ENCODE measurements around the gene MAGIX.

The MAGIX gene

GRCh38 chrX:49198540-49199314 lies 36.2 kb downstream of the MAGIX start:
- H3K4me3 ChIP-seq (ENCODE audit: low read depth, low read length): no peak overlapping the region

GRCh38 chrX:49199315-49199595 lies 36.7 kb downstream of the MAGIX start:
- Histone ChIP-seq H3K4me1 (ENCODE audit: control insufficient read depth, insufficient read depth, low read length) (no peaks in the 10 kb centered on the region), H3K9me3 (ENCODE audit: control insufficient read depth, insufficient read depth, low read depth, low read length) (no peaks in the 10 kb centered on the region), H3K36me3 (ENCODE audit: control insufficient read depth in 2 of 2, insufficient read depth in 1 of 2, low read length in 2 of 2) (no peaks in the 10 kb centered on the region), H3K4me3 (ENCODE audit: low read depth, low read length) (no peak overlapping the region), H3K27ac (ENCODE audit: extremely low read depth, low read depth, low read length) (no peak overlapping the region)
- CTCF ChIA-PET: no interaction called here
- TF ChIP-seq ZNF629 (tag by site-specific recombination; IDR thresholded peaks at IDR 0.05) (0 out of 2 replicates have a peak, but pooled peaks have one; percentile 5), ZNF398 (tag by site-specific recombination; IDR thresholded peaks at IDR 0.05) (peak; percentile 58), ZNF600 (tag by site-specific recombination; IDR thresholded peaks at IDR 0.05) (0 out of 2 replicates have a peak, but pooled peaks have one; percentile 11), ZNF221 (tag by site-specific recombination; IDR thresholded peaks at IDR 0.05; ENCODE audit: borderline replicate concordance) (no peak), ZEB2 (tag by site-specific recombination; IDR thresholded peaks at IDR 0.05) (0 out of 2 replicates have a peak, but pooled peaks have one; percentile 18), ZNF529 (tag by site-specific recombination; IDR thresholded peaks at IDR 0.05; ENCODE audit: insufficient replicate concordance) (no peak), BCL6B (tag by site-specific recombination; IDR thresholded peaks at IDR 0.05) (no peak), ZNF10 (tag by site-specific recombination; IDR thresholded peaks at IDR 0.05) (no peak), ZNF175 (tag by site-specific recombination; IDR thresholded peaks at IDR 0.05) (no peak)
- POLR2A ChIA-PET: interaction anchor here (1.0 kb wide), 1 partner anchor 8 kb away, joined by 4 read pairs; no protein-coding TSS in a partner anchor

More at GRCh38 chrX:49198540-49199314, 36.2 kb downstream of the MAGIX start:
- ChIA-PET POLR2A (interaction anchor here (1.0 kb wide), 1 partner anchor 8 kb away, joined by 4 read pairs; no protein-coding TSS in a partner anchor), CTCF (no interaction called here)
- H3K27ac ChIP-seq (ENCODE audit: extremely low read depth, low read depth, low read length): no peak overlapping the region
- H3K36me3 ChIP-seq (ENCODE audit: control insufficient read depth in 2 of 2, insufficient read depth in 1 of 2, low read length in 2 of 2): no peaks in the 10 kb centered on the region
- TF ChIP-seq ZBTB21 (tag by site-specific recombination; IDR thresholded peaks at IDR 0.05) (peak; percentile 37; the same call in 1 of the 2 replicates), SP7 (tag by site-specific recombination; IDR thresholded peaks at IDR 0.05) (0 out of 2 replicates have a peak, but pooled peaks have one; percentile 30), ZNF843 (tag by site-specific recombination; IDR thresholded peaks at IDR 0.05) (no peak), PRDM1 (tag by site-specific recombination; IDR thresholded peaks at IDR 0.05) (peak; percentile 72; the same call in 1 of the 2 replicates), ZIC2 (tag by site-specific recombination; IDR thresholded peaks at IDR 0.05) (peak; percentile 38; the same call in 1 of the 2 replicates), HIC1 (tag by site-specific recombination; IDR thresholded peaks at IDR 0.05) (0 out of 2 replicates have a peak, but pooled peaks have one; percentile 9), ZFHX2 (tag by site-specific recombination; conservative IDR thresholded peaks at IDR 0.05) (peak; percentile 48), ZNF639 (tag by site-specific recombination; IDR thresholded peaks at IDR 0.05) (no peak), GLIS2 (tag by site-specific recombination; IDR thresholded peaks at IDR 0.05) (peak; percentile 25; the same call in 1 of the 2 replicates)
- H3K9me3 ChIP-seq (ENCODE audit: control insufficient read depth, insufficient read depth, low read depth, low read length): no peaks in the 10 kb centered on the region
- no peaks in the 10 kb centered on the region for H3K4me1 ChIP-seq (ENCODE audit: control insufficient read depth, insufficient read depth, low read length)

Measured in HEK293 (cell line).